H1 (cell line): ENCODE measurements around the gene HS1BP3. TPM values are rescaled to one million over a fixed set of nuclear protein-coding genes. Genes with fewer than 3 reads are reported as not detected.

ENCODE experiments used
- HDAC6 ChIP-seq: IDR thresholded peaks from one replicate; pipeline ENCODE4 v1.7.1; 2012; ENCODE audit warnings: low read depth, mild to moderate bottlenecking, inconsistent platforms, low read length, moderate library complexity
- polyA plus RNA-seq, 7 experiments: library from polyadenylated mRNA; depleted of rRNA in 3 of 7; stranded (reverse) in 5 of 7; unstranded in 2 of 7; fragments of >200 nt in 5 of 7; fragments of 200-250 nt in 2 of 7; gene quantifications; 1 replicate in 5 of 7; 2 replicates in 1 of 7; 4 replicates in 1 of 7; pipeline versions ENCODE4 v1.2.1 to v1.2.3, GENCODE V29; 2011 to 2013; ENCODE audit warnings: missing spikeins in 2 of 7, mixed read lengths in 2 of 7
- total RNA-seq: library from RNA; stranded (reverse); fragmentation: NEBNext Ultra II Directional; extraction: Animal tissue kit (Norgen Biotek cat#: 25700); gene quantifications from 2 replicates; pipeline ENCODE4 v1.2.1, GENCODE V29; 2021

The HS1BP3 gene
- total and polyA plus RNA-seq, 2 of the 8 experiments (the other 6 are each of a cell fraction or from before 2014, with no cell fraction given): 11.1 to 11.3 TPM

GRCh38 chr2:20577495-20578235, 73.2 kb downstream of the HS1BP3 start (continued):
- TF ChIP-seq HDAC6: no peak
